Fibroblast of skin of abdomen (primary cell): Measurements from ENCODE around the gene USP38.
"Not testable (repeated sequence)": the region's sequence is repeated elsewhere in the genome, so short reads cannot be mapped to it uniquely, and the experiment has no call there.

Experiments used
- DNase-seq: peaks from one replicate; pipeline ENCODE4 v3.0.0-alpha.2; 2013

Gene USP38

GRCh38 chr4:143215873-143216272 lies 31.2 kb downstream of the USP38 start:
- DNase-seq, result no peak

DNA sequence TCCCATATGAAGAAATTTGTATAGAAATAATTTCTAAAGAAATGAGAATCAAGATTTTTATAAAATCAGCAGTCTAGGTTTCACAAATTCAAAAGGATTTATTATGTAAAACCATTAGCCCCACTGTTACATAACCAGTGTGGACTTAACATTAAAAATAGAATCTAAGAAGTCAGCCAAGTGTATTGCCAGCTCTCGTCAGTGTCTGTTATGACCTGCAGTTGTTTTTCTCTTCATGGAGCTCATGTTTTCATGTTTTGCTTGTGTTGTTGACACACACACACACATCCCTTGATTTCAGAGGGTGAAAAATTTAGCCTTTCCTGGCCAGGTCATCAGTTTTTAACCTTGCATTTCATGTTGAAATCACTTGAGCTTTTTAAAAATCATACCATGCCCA lies 39.5 kb downstream of the USP38 start:
- no peak for DNase-seq

- DNase-seq, result no peak
Observed at GRCh38 chr4:143225167-143225566, 40.5 kb downstream of the USP38 start.

GRCh38 chr4:143230683-143231082 lies 46.0 kb downstream of the USP38 start:
- DNase-seq, result no peak

DNA sequence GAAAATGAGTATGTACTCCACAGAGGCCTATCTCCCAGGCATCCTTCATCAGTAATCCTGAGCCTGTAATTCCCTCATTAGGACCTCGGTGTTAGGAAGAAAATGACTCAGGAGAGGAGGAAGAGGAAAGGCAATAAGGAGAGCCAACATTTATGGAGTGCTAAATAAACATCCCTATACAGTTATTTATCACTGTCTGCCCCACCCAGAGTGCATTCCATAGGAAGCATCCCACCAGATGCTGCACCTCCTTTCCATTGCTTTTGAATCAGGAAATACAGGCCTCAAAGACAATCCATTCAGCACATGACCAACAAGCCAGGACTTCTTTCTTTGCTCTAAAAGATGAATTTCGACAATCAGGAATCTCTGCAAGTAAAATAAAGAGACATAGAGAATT lies 47.6 kb downstream of the USP38 start:
- DNase-seq, result no peak

DNA sequence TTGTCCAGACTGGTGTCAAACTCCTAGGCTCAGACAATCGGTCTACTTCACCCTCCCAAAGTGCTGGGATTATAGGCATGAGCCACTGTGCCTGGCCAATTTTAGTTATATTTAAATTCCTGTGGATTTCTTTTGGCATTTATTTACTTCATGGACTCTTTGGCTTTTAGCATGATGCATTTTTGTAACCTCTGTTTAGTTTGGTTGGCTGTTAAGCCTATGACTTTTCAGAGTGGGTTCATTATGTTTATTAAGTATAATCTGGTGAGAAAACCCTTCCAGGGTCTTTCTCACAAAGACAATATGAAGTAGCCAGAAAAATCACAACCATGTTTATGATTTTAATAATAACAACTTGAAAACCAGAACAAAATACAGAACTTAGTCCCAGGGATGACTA lies 49.4 kb downstream of the USP38 start:
- DNase-seq, result no peak

GRCh38 chr4:143237195-143237594 lies 52.5 kb downstream of the USP38 start:
- not testable (repeated sequence) for DNase-seq

DNA sequence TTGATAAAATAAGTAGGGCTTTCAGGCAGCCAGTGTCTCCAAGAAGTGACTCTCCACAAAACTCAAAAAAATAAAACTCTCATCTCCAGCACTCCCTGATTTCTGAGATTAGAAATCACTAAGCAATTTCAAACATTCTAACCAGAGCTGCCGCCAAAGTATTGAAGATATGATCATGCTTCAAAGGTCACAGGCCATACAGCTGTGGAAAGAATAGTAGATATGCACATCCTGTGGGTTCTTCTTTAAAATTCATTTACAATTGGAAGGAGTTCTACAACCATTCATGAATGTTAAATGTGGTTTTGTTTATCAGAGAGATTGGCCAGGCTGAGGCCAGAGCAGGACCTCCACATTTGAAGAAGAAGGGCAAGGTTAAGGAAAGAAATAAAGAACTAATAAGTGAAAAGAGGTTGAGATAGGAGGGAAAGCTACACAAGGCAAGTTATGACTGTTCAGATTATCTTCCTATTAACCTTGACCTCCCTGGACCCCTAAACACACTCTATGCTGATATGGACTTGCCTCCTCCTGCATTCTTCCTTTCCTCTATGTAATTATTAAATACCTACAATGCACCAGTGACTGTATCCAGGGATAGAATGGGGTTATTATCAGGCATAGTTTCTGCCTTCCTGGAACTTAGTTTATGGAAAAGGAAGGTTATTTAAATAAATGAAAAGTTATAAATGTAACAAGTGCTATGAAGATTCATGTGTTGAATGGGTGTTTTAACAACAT lies 56.4 kb downstream of the USP38 start:
- DNase-seq, result no peak

DNA sequence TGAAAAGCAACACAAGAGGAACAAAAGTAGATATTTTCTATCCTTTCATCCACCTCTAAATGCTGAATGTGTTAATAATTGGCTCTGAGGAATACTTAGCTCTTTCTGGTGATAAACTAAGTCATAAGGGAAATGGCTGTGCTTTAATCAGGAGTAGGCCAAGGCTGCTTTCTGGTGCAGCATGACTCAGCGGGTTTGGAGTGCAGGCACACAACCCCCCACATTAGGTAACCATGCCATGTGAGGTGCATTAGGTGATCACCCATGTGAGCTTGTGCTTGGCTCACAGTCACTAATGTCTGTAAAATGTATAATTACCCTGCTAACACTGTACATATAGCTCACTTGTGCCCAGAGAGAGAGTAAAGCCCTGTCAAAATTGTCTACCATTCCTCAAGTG lies 57.2 kb downstream of the USP38 start:
- DNase-seq, result no peak

DNA sequence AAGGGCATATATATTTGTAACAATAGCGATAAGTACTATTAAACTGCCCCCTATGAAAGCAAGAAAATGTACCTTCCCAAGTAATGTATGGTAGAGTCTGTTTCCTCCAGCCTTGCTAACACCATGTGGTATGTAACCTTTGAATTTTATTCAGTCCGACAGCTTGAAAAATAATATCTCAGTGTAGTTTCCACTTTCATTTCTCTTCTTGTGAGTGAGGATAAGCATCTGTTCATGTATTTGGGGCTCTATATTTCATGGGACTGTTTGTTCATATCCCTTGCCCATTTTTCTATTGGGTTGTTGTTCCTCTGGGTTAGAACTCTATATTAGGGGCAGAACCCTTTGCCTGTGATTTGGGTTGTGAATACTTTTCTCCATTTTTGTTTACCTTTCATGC lies 58.3 kb downstream of the USP38 start:
- DNase-seq, result no peak

GRCh38 chr4:143246977-143247376 lies 62.3 kb downstream of the USP38 start:
- no peak for DNase-seq

DNA sequence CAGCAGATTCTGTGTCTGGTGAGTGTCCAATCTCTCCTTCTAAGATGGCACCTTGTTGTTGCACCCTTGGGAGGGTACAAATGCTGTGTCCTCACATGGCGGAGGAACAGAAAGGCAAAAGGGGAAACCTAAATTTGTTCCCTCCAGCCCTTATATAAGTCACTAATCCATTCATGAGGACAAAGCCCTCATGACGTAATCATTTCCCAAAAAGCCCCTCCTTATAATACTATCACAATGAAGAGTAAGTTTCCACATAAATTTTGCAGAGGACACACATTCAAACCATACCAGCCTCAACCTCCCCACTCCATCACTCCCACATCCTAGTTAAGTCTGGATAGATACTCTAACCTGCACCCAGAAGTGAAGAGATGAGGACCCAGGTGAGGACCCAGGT lies 63.1 kb downstream of the USP38 start:
- DNase-seq, result no peak

GRCh38 chr4:143248827-143249226 lies 64.1 kb downstream of the USP38 start:
- no peak for DNase-seq

GRCh38 chr4:143250617-143251016 lies 65.9 kb downstream of the USP38 start:
- no peak for DNase-seq

- no peak for DNase-seq
Observed at GRCh38 chr4:143251348-143251747, 66.6 kb downstream of the USP38 start.

GRCh38 chr4:143251779-143252178 lies 67.1 kb downstream of the USP38 start:
- DNase-seq, result peak; percentile 30

- DNase-seq, result no peak
Observed at GRCh38 chr4:143252478-143252877, 67.8 kb downstream of the USP38 start.

DNA sequence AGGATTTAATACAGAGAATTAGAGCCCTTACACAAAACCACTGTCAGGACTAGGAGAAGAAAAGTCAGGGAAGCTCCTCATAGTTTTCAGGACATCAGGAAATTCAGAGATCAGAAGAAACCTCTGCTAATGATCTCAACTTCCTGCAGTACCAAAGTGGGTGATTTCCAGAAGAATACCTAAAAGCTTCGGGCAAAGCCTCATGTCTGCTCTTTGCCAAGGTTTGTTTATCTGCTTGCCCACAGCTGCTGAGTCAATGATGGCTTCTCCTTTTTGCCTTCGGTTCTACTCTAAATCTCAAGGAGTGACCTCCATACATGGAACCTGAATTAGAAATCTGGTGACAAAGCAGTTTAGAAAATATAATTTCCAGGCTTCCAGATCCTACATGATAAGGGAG lies 68.4 kb downstream of the USP38 start:
- no peak for DNase-seq

DNA sequence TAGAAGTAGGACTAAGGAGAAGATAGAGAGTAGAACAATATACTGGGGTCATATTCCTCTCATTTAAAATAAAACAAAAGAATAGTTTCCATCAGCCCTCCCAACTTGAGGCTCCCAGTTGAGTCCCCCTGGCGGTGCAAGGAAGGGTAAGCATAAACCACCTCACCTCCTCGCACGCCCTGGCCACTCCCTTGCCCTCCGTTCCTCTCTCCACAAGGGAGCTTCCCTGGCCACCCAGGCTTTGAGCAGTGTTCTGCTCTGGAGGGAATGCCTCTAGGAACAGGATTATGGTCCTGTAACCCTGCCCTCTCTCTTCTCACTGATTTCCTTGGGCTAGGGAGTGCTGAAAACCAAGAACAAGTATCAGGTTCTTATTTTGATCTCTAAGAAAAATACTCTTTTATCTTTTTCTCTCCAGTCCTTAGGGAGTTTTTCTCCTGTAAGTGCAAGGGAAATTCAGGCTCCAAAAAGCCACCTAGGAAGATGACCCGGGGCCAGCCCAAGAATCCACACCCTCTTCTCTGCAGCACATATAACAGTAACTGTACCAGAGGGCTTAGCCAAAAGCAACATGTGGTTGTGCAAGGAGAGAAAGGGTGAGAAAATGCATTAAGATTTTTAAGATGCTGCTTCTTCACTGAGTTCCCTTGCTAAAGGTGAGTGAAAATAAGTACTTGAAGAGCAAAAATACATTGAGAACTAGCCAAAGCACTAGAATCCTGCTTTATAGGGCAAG lies 69.9 kb downstream of the USP38 start:
- DNase-seq, result no peak

DNA sequence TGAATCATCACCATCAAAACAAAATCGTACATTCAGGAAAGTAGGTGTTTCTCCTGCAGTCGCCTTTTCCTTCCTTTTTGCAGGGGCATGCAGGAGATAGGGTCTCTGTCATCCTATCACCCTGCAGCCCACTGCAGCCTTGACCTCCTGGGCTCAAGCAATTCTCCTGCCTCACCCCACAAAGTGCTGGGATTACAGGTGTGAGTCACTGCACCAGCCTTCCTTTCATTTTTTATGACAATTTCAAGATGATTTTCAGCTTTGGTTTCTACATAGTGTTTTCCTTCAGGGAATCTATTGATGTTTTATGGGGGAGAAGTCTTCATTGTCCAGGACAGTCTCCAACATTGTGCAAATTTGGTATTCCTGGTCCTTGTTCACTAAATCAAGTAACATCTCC lies 71.7 kb downstream of the USP38 start:
- DNase-seq, result no peak

- no peak for DNase-seq
Observed at GRCh38 chr4:143257356-143257755, 72.6 kb downstream of the USP38 start.

- DNase-seq, result no peak
Observed at GRCh38 chr4:143260750-143261149, 76.0 kb downstream of the USP38 start.

- no peak for DNase-seq
Observed at GRCh38 chr4:143262838-143263237, 78.1 kb downstream of the USP38 start.

- DNase-seq, result not testable (repeated sequence)
Observed at GRCh38 chr4:143267690-143268089, 83.0 kb downstream of the USP38 start.
